GM12878 (cell line): ENCODE data around the gene KRI1. TPM values are rescaled to one million over a fixed set of nuclear protein-coding genes. Genes with fewer than 3 reads are reported as not detected.

Experiments used
- ATAC-seq: fragments of 200-7000 bp; cut with Tn5 transposase; 3 replicates; pipeline ENCODE4 v1.9.1; 2020; ENCODE audit warnings: mild to moderate bottlenecking, moderate library complexity
- BruUV-seq: library from RNA; stranded (reverse); fragments of 400-500 nt; replicated peaks from 2 replicates; lab custom pipeline; 2021; lab: Mats Ljungman, UMichigan
- CTCF ChIA-PET: fragments of 300-600 bp; sonication (Branson Sonifier 250); formaldehyde crosslinking; extraction: SDS; loops from one replicate; lab custom pipeline; 2021; ENCODE audit warnings: inconsistent platforms; lab: Yijun Ruan, JAX
- POLR2A ChIA-PET: fragments of 350-600 bp; formaldehyde crosslinking; extraction: SDS; loops from one replicate; lab custom pipeline; 2021; ENCODE audit warnings: inconsistent platforms; lab: Charles Lee
- RAD21 ChIA-PET: fragments of 300-600 bp; sonication (Branson Sonifier 250); formaldehyde crosslinking; loops from one replicate; lab custom pipeline; 2023; ENCODE audit warnings: antibody characterized with exemption; ENCODE audit not compliant: unreplicated experiment; lab: Charles Lee
- SMC1A ChIA-PET: fragments of 300-600 bp; sonication (Branson Sonifier 250); formaldehyde crosslinking; loops from one replicate; lab custom pipeline; 2023; ENCODE audit not compliant: unreplicated experiment, uncharacterized antibody; lab: Charles Lee
- DNase-seq: peaks from one replicate; pipeline ENCODE4 v3.0.0-alpha.2; 2011; ENCODE audit warnings: low read depth, low spot score
- FAIRE-seq: peaks from 3 replicates; lab custom pipeline; 2011; peaks lifted over from hg19 to GRCh38; lab: Jason Lieb, UNC
- H2AFZ ChIP-seq: 2 replicates; pipeline ENCODE4 v1.6.0; 2011; ENCODE audit warnings: low read depth, low read length, control low read depth; ENCODE audit not compliant: control insufficient read depth
- H3K27ac ChIP-seq: 2 replicates; pipeline ENCODE4 v1.5.1; 2011; ENCODE audit warnings: control low read depth; ENCODE audit not compliant: control insufficient read depth, insufficient read depth
- H3K27me3 ChIP-seq, 2 experiments: replicated peaks in 1 of 2; 2 replicates each; pipeline versions ENCODE4 v1.6.0 to v1.6.1; 2011; ENCODE audit warnings: low read length in 1 of 2; ENCODE audit not compliant: control insufficient read depth in 2 of 2, insufficient read depth in 2 of 2
- H3K36me3 ChIP-seq, 2 experiments: 2 replicates each; pipeline ENCODE4 v1.5.1; 2011; ENCODE audit warnings: low read length in 1 of 2; ENCODE audit not compliant: control insufficient read depth in 2 of 2, insufficient read depth in 2 of 2
- H3K4me1 ChIP-seq: 2 replicates; pipeline ENCODE4 v1.6.1; 2011; ENCODE audit warnings: mild to moderate bottlenecking, low read length, moderate library complexity, mixed read lengths; ENCODE audit not compliant: control insufficient read depth, insufficient read depth
- H3K4me2 ChIP-seq: 2 replicates; pipeline ENCODE4 v1.6.0; 2011; ENCODE audit warnings: control low read depth; ENCODE audit not compliant: control insufficient read depth, insufficient read depth
- H3K4me3 ChIP-seq: fragments of 200-600 bp; sonication (generic); 2 replicates; pipeline ENCODE4 v1.5.1; 2016
- H3K79me2 ChIP-seq: 2 replicates; pipeline ENCODE4 v1.6.0; 2011; ENCODE audit warnings: low read length; ENCODE audit not compliant: control insufficient read depth, insufficient read depth
- H3K9ac ChIP-seq: 2 replicates; pipeline ENCODE4 v1.8.0; 2011; ENCODE audit warnings: low read length, control low read depth, mixed read lengths; ENCODE audit not compliant: control insufficient read depth, insufficient read depth
- H3K9me3 ChIP-seq: replicated peaks from 3 replicates; pipeline ENCODE4 v1.5.1; 2011; ENCODE audit warnings: mild to moderate bottlenecking, low read length; ENCODE audit not compliant: control insufficient read depth, insufficient read depth
- H4K20me1 ChIP-seq: 2 replicates; pipeline ENCODE4 v1.6.0; 2011; ENCODE audit not compliant: control insufficient read depth, insufficient read depth
- PAX8 ChIP-seq: fragments of 450-650 bp; IDR thresholded peaks from 2 replicates; pipeline ENCODE4 v1.6.1; 2017; ENCODE audit warnings: mild to moderate bottlenecking, moderate library complexity
- RBBP5 ChIP-seq: fragments of 200-600 bp; sonication (generic); conservative IDR thresholded peaks from 2 replicates; pipeline ENCODE4 v1.6.1; 2016
- SMARCA5 ChIP-seq: fragments of 450-650 bp; IDR thresholded peaks from 2 replicates; pipeline ENCODE4 v1.6.1; 2017; ENCODE audit warnings: mild to moderate bottlenecking
- SPI1 ChIP-seq: IDR thresholded peaks from 2 replicates; pipeline ENCODE4 v1.6.1; 2011; ENCODE audit warnings: low read depth, mild to moderate bottlenecking, low read length, moderate library complexity, borderline replicate concordance; ENCODE audit not compliant: insufficient read depth
- WGBS: methylation state at CpG from one replicate; pipeline ENCODE4 v1.1.6; 2016; ENCODE audit warnings: low lambda C conversion rate; ENCODE audit not compliant: insufficient replicate concordance, insufficient coverage; ENCODE audit errors: missing lambda C conversion rate; 5-methylcytosine and 5-hydroxymethylcytosine counted together
- in situ Hi-C: fragments of 300-500 bp; cut with MboI; formaldehyde crosslinking; loops from 9 replicates; pipeline ENCODE4 v1.14.3; 2018; ENCODE audit warnings: mixed read lengths
- intact Hi-C: fragments of 100-400 bp; cut with micrococcal nuclease; formaldehyde crosslinking; loops from one replicate; pipeline ENCODE4 v1.14.2; 2022; ENCODE audit not compliant: unreplicated experiment
- polyA plus RNA-seq, 11 experiments: library from polyadenylated mRNA; depleted of rRNA in 4 of 11; unstranded in 6 of 11; stranded (reverse) in 5 of 11; fragments of >200 nt; fragmentation: Nextera tagmentation in 4 of 11; fragmentation: Illumina TruSeq in 1 of 11; extraction: Ambion mirVana in 4 of 11; extraction: Trizol in 1 of 11; gene quantifications; 1 replicate in 1 of 11; 2 replicates in 10 of 11; pipeline versions ENCODE4 v1.2.1 to v1.2.3, GENCODE V29; 2011 to 2016; ENCODE audit warnings: inconsistent platforms in 2 of 11, missing spikeins in 2 of 11, low read depth in 1 of 11
- total RNA-seq, 4 experiments: library from RNA; depleted of rRNA in 3 of 4; stranded (reverse); fragments of >200 nt in 3 of 4; fragmentation: Illumina TruSeq in 1 of 4; extraction: Trizol in 1 of 4; gene quantifications; 2 replicates each; pipeline versions ENCODE4 v1.2.1 to v1.2.3, GENCODE V29; 2013 to 2021
- TF ChIP-seq, protein P1 (sequence below): fragments of 450-650 bp; conservative IDR thresholded peaks from 2 replicates; pipeline ENCODE4 v1.6.1; 2017; ENCODE audit warnings: mild to moderate bottlenecking, moderate library complexity
- TF ChIP-seq, protein P2 (sequence below): IDR thresholded peaks from 2 replicates; pipeline ENCODE4 v1.6.1; 2011; ENCODE audit warnings: low read depth, low read length, improper control_type of control experiment, borderline replicate concordance

The KRI1 gene
- total and polyA plus RNA-seq, 10 of the 15 experiments (the other 5 are each of a cell fraction or from before 2014, with no cell fraction given), result 0.98 to 42.5 (median 24.7) TPM

DNA sequence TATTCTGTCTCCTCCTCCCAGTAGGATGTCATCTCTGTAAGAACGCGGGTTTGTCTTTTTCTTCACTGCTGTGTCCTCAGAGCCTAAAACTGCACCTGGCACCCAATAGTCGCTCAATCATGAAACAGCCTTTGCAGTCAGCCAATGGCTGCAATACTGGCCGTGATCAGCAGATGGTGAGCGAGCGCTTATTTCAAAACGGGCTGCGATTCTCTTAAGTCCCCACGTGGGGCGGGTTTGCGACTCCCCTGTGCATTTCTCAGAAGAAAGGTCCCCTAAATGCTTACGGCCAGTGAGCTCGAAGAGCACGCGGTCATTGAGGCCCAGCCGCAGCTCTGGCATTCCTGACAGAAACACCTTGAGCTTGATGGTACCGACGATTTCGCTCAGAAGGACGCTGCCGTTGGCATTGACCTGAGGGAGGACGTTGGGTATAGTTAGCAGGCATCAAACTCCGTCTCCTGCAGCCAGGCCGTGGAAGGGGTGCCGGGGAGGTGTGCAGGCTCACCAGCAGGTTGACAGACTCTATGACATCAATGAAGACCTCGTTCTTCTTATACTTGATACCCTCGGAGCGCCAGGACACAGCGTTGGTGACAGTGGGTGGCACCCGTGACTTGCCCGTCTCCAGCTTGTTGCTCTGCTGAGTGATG lies 15.3 kb upstream of the KRI1 start (continued):
- TF ChIP-seq, protein P1, sequence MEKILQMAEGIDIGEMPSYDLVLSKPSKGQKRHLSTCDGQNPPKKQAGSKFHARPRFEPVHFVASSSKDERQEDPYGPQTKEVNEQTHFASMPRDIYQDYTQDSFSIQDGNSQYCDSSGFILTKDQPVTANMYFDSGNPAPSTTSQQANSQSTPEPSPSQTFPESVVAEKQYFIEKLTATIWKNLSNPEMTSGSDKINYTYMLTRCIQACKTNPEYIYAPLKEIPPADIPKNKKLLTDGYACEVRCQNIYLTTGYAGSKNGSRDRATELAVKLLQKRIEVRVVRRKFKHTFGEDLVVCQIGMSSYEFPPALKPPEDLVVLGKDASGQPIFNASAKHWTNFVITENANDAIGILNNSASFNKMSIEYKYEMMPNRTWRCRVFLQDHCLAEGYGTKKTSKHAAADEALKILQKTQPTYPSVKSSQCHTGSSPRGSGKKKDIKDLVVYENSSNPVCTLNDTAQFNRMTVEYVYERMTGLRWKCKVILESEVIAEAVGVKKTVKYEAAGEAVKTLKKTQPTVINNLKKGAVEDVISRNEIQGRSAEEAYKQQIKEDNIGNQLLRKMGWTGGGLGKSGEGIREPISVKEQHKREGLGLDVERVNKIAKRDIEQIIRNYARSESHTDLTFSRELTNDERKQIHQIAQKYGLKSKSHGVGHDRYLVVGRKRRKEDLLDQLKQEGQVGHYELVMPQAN, result 0 out of 2 replicates have a peak, but pooled peaks have one; percentile 26
- TF ChIP-seq, protein P2, sequence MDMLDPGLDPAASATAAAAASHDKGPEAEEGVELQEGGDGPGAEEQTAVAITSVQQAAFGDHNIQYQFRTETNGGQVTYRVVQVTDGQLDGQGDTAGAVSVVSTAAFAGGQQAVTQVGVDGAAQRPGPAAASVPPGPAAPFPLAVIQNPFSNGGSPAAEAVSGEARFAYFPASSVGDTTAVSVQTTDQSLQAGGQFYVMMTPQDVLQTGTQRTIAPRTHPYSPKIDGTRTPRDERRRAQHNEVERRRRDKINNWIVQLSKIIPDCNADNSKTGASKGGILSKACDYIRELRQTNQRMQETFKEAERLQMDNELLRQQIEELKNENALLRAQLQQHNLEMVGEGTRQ, result peak; percentile 9; the same call in 1 of the 2 replicates
- TF ChIP-seq SMARCA5 (peak; percentile 92), RBBP5 (no peak)

DNA sequence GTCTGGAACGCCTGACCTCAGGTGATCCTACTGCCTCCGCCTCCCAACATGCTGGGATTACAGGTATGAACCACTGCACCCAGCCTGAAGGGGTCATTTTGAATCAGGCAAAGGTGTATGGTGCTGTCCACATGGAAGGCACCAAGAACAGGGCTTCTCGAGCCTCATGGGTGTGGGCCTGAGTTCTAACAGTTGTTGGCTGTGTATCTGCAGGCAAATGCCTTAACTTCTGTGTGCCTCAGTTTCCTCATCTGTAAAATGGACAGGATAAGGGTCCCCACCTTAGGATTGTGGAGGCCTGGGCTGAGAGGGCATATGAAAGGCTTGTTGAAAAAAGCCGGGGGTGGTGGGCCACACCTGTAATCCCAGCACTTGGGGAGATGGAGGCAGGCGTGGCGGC lies 12.1 kb upstream of the KRI1 start:
- H3K27ac ChIP-seq, result no peak overlapping the region
- in situ Hi-C loops, result no loop called here
- no TSS peak for BruUV-seq
- H2AFZ ChIP-seq, result no peak overlapping the region
- no peak for FAIRE-seq
- ChIA-PET CTCF (interaction anchor here (5.5 to 9.3 kb wide), 2 partner anchors 66 to 122 kb away, joined by 210 to 397 read pairs; partner anchors contain the start of gene QTRT1), RAD21 (interaction anchor here (1.1 to 5.7 kb wide), 2 partner anchors 68 to 123 kb away, joined by 3 to 250 read pairs; partner anchors contain the start of gene QTRT1)
- DNase-seq, result no peak
- 31% methylated on average over 6 of the region's 6 CpGs for WGBS
- no peaks in the 10 kb centered on the region for H3K36me3 ChIP-seq
- no peak for TF ChIP-seq SPI1
- TF ChIP-seq PAX8, result no peak
- TF ChIP-seq, all 136 proteins: peak for 0
- POLR2A ChIA-PET, result no interaction called here
- Histone ChIP-seq H3K9me3 (no peaks in the 10 kb centered on the region), H3K4me2 (no peak overlapping the region), H4K20me1 (no peaks in the 10 kb centered on the region), H3K27me3 (no peaks in the 10 kb centered on the region), H3K4me3 (no peak overlapping the region), H3K4me1 (peaks cover 2% of the 10 kb centered on the region; the same call in 1 of the 2 replicates), H3K9ac (no peak overlapping the region), H3K79me2 (no peaks in the 10 kb centered on the region)
- intact Hi-C loops, result no loop called here
- no peak for ATAC-seq
- SMC1A ChIA-PET, result interaction anchor here (9.0 kb wide), 1 partner anchor 68 kb away, joined by 252 read pairs; no protein-coding TSS in a partner anchor
